IPS-NIHi11 (cell line): ENCODE results near the gene TMC8.
"Not testable (repeated sequence)": the region's sequence is repeated elsewhere in the genome, so short reads cannot be mapped to it uniquely, and the experiment has no call there.

Source experiments
- DNase-seq: peaks from one replicate; pipeline ENCODE4 v3.0.0; 2012; ENCODE audit warnings: mixed read lengths, low spot score

The TMC8 gene

GRCh38 chr17:78135858-78136500 is 5.4 kb downstream of the TMC8 start:
- DNase-seq, result no peak

- DNase-seq, result no peak
Observed at GRCh38 chr17:78137392-78138203, 7.0 kb downstream of the TMC8 start.

GRCh38 chr17:78138204-78139060 is 7.9 kb downstream of the TMC8 start:
- DNase-seq, result no peak

- DNase-seq, result not testable (repeated sequence)
Observed at GRCh38 chr17:78139861-78140168, 9.2 kb downstream of the TMC8 start.

- DNase-seq, result peak; percentile 94
Observed at GRCh38 chr17:78140169-78141051, 9.8 kb downstream of the TMC8 start.

- no peak for DNase-seq
Observed at GRCh38 chr17:78141437-78142118, 11.0 kb downstream of the TMC8 start.

DNA sequence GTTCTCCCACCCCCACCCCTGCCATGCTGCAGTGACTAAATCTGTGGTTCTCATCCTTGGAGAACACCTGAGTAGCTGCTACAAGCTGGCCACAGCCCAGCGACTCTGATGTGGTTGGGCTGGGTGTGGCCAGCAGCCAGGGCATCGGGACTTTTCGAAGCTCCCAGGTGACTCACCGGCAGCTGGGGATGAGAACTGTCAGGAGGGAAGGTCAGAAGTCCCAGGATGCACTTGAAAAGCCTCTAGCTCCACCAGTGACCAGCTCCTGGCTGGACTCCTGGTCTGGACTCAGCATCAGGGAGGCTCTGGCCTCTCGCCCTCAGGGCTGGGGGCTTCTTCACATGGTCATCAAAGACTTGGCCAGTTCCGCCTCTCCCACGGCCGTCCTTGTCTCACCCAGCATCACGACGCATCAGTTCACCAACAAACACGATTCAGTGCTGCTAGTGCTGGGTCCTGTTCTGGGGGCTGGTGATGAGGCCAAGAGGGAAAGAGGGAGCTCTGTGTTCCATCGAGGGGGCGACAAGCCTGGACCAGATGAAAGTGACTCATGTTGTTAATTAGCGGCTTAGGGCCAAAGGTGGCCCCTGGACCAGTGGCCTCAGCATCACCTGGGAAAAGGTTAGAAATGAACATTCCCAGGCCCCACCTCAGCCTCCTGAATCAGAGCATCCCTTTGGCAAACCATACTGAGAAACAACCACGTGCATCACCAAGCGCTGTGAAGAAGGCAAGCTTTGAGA is 11.7 kb downstream of the TMC8 start:
- DNase-seq, result no peak

- no peak for DNase-seq
Observed at GRCh38 chr17:78143214-78144146, 12.9 kb downstream of the TMC8 start.

DNA sequence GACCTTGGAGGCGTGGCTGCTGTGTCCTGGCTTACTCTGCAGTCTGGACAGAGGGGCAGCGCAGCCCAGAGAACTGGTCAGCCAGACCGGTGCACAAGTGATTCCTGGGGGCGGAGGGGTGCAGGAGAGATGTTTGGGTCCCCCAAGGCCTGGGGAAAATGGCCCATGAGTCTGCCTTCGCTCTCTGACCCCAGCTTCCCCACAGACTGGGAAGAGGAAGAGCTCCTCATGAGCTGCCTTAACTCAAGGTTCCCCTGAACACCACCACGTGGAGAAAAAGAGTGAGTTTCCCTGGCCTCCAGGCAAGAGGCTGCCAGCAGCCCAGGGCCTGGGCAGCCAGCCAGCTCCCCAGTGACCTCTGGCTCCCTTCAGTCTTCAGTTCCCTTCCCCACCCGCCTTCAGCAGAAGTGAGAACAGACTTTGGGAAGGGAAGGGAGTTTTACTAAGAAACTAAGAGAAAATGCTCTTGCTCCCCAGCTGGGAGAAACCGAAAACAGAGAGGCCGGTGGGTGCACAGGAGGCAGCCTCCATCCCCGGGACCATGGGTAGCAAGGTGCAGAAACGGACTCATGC is 13.7 kb downstream of the TMC8 start:
- no peak for DNase-seq

GRCh38 chr17:78144736-78145641 is 14.4 kb downstream of the TMC8 start:
- no peak for DNase-seq

DNA sequence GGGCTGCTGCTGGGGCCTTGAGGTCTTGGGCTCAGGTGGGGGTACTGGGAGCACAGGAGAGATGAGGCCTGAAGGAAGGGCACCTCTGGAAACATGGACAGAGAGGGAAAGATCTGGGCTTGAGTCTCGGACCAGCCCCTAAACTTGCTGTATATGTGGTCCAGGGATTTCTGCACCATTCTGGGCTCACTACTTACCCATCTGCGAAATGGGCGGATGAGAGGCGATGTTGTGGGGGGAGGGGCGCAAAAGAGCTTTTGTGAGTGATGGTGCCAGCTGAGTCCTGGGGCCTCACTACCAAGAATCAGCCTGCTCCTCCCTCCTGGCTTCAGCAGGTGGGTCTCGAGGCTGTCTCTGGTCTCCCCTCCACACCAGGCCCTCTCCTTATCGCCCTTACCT is 15.9 kb downstream of the TMC8 start:
- no peak for DNase-seq

DNA sequence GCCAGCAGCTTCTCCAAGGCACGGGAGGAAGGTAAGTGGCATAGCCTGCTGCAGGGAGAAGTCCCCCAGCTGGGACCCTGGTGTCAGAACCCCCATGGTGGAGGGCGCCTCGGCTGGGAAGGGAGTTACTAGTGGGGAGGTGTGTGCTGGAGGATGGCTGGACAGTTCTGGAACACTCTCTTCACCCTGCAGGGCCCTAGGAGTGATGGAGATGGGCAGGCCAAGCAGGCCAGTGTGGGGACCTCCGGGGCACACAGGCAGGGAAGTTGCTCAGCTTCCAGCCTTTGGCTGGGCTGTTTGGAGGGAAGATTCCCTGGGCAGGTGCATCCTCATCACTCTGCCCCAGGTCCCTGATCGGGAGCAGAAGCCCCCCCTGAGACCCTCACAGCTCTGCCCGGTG is 16.3 kb downstream of the TMC8 start:
- DNase-seq, result no peak

GRCh38 chr17:78147315-78147998 is 16.9 kb downstream of the TMC8 start:
- no peak for DNase-seq

DNA sequence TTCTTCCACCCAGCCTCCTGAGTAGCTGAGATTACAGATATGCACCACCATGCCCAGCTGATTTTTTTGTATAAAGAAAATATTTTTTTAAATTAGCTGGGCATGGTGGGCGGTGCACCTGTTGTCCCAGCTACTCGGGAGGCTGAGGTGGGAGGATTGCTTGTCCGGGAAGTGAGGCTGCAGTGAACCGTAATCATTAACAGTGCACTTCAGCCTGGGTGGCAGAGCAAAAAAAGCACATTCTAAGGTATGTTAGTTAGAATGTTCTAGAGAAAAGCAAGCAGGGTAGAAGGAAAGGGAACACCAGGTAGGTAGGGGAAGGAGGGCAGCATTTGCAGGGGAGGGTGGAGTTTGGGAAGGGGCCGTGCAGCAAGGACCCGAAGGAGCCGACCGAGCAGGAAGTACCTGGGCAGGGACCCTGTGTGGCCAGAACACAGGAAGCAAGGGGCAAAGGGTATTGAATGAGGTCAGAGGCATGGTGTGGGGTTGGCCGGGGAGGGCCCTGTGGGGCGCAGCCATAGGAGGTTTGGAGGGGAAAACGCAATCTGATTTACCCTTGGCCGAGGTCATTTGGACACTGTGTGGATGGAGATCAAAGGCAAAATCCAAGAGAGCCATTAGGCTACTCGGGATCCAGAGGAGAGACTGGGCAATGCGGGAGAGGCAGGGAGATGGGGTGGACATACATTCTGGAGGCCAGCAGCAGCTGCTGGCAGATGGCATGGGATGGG is 17.9 kb downstream of the TMC8 start:
- no peak for DNase-seq

DNA sequence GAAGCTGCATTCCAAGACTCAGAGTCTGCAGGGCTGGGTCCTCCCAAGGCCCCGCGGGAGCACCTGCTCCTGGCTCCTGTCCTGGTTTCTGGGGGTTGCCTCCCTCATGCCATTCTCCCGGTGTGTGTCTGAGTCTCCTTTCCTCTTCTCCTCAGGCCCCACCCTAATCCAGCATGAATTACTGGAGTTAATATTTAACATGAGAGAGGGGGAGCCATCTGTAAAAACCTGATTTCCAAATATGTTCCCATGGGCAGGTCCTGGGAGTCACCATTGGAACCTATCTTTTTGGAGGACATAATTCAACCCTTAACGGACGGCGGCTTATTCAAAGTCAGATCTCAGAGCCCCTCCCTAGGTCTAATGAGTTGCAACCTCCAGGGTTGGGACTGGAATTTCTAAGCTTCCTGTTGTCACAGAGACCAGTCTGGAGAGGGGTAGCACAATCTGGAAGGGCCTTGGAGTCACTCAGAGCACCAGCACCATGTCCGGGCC is 21.0 kb downstream of the TMC8 start:
- DNase-seq, result peak; percentile 51
